Measurements from ENCODE around the gene RPL22.
A peak's percentile ranks its signal among the peaks of the same experiment; 100 is the strongest.

The RPL22 gene

DNA sequence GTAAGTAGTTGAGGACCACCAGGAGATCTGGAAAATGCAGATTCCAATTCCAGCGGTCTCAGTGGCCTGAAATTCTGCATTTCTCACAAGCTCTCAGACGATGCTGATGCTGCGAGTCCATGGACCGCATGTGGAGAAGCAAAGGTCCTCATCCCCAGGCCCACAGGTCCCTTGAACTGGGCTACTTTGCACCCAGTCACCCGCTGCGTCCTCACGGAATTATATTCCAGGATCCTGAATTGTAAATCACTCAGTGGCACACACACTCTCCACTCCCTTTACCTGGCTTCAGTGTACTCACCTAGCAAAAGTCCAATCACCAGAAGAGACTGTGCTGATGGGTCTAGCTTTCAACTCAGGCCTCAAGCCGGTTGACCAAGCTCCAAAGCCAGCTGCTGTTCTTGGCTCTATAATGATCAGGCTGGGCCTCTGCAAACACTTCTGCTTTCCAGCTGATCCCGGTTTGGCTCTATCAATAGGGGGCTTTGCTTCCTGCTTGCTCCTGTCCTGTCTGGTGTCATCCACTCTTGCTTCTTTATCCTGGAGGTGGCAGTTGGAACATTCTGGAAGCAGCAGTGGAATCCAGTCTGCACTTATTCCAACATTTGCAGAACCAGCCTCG lies 904 bp upstream of the RPL22 start:
- DNase-seq (ENCODE audit: low spot score), result no peak
- TF ChIP-seq, protein P1, sequence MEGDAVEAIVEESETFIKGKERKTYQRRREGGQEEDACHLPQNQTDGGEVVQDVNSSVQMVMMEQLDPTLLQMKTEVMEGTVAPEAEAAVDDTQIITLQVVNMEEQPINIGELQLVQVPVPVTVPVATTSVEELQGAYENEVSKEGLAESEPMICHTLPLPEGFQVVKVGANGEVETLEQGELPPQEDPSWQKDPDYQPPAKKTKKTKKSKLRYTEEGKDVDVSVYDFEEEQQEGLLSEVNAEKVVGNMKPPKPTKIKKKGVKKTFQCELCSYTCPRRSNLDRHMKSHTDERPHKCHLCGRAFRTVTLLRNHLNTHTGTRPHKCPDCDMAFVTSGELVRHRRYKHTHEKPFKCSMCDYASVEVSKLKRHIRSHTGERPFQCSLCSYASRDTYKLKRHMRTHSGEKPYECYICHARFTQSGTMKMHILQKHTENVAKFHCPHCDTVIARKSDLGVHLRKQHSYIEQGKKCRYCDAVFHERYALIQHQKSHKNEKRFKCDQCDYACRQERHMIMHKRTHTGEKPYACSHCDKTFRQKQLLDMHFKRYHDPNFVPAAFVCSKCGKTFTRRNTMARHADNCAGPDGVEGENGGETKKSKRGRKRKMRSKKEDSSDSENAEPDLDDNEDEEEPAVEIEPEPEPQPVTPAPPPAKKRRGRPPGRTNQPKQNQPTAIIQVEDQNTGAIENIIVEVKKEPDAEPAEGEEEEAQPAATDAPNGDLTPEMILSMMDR (IDR thresholded peaks at IDR 0.05), result no peak
- peak overlapping the region; percentile 53 to 80 for H3K27ac ChIP-seq
- H3K4me3 ChIP-seq, result peak overlapping the region; percentile 96

DNA sequence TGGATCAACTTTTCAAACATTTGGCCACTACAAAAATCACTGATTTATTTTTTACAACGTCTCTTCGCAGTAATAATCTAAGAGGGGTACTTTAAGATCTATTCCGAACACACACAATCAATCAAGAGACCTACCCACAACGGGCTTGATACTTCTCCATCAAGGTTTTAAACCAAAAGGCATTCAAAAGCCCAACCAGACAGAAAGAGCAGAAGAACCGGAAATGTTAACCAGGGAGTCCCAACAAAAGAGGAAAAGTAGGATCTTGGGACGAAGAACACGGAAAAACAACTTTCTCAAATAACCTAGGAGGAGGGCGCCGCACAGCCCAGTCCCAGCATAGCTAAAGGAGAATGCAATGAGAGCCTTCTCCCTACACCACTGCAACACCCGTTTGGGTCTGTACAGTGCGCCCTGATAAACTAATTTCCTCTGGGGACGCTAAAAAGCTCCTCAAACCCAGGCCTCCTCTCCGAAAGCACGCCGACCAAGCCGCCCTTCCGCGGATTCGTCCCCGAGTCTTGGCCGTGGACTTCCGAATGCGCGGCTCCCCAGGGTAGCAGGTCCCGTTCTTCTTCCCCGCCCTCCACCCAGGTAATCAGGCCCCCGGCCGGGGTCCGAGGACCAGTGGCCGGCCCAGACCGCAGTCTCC lies 623 bp downstream of the RPL22 start:
- Histone ChIP-seq H3K4me3 (peak overlapping the region; percentile 96), H3K27ac (peak overlapping the region; percentile 53 to 80)
- TF ChIP-seq, protein P1 (IDR thresholded peaks at IDR 0.05), result no peak
- DNase-seq (ENCODE audit: low spot score), result no peak

DNA sequence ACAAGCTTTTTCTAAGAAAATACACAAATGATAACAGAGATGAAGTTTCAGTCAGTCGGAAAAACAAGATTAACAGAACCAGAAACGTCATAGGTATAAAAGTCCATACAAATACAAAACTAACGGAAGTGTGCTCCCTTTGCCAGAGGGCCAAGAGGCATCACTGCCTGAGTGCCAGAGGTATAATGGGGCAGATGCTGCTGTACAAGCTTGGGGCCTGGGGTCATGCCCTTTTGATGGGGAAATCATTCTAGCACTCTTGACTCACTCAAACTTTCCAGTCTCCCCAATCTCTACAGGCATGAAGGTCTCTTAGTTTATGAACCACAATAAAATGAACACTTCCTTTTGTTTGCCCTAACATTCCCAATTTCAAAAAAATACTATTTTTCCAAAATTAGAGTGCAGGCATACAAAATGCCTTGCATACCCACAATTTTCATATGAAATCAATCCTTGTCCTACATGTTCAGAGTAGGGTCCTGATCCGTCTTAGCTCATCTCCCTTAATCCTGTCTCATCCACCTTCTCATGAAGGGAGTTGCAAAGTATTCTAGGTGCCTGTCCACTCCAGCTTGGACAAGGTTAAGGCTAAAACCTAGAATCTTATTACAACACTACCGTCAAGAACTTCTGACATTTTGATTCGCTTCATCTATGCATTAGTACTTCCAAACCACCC lies 1.5 kb downstream of the RPL22 start:
- Histone ChIP-seq H3K27ac (no peak overlapping the region), H3K4me3 (peak overlapping the region; percentile 96)
- no peak for DNase-seq (ENCODE audit: low spot score)
- TF ChIP-seq, protein P1 (IDR thresholded peaks at IDR 0.05), result no peak

GRCh38 chr1:6191968-6192367 lies 7.4 kb downstream of the RPL22 start:
- H3K27ac ChIP-seq, result no peak overlapping the region
- TF ChIP-seq, protein P1 (IDR thresholded peaks at IDR 0.05), result no peak
- no peak overlapping the region for H3K4me3 ChIP-seq
- no peak for DNase-seq (ENCODE audit: low spot score)

- Histone ChIP-seq H3K4me3 (no peak overlapping the region), H3K27ac (no peak overlapping the region)
- TF ChIP-seq, protein P1 (IDR thresholded peaks at IDR 0.05), result no peak
- no peak for DNase-seq (ENCODE audit: low spot score)
Measured at GRCh38 chr1:6188466-6188865, 10.9 kb downstream of the RPL22 start.

- DNase-seq (ENCODE audit: low spot score), result no peak
- no peak overlapping the region for H3K4me3 ChIP-seq
- H3K27ac ChIP-seq, result no peak overlapping the region
- TF ChIP-seq, protein P1 (IDR thresholded peaks at IDR 0.05), result no peak
Measured at GRCh38 chr1:6185635-6186382, 13.6 kb downstream of the RPL22 start.

All from coronary artery (tissue), 2 donors.